ENCODE data around the gene HCN1.

- TF ChIP-seq CTCF (IDR thresholded peaks at IDR 0.05): no peak
- no peak for TF ChIP-seq SMC3 (IDR thresholded peaks at IDR 0.05)
These were observed 8.5 kb downstream of the HCN1 start for GRCh38 chr5:45687701-45688100.

All from A549 (cell line).